DOHH2 (cell line): ENCODE data around the gene PHACTR1.

Source experiments
- EZH2phosphoT487 ChIP-seq: fragments of 200-600 bp; sonication (generic); IDR thresholded peaks from 2 replicates; pipeline ENCODE4 v1.6.1; 2017; ENCODE audit warnings: borderline replicate concordance, mild to moderate bottlenecking, antibody characterized with exemption, low read length, moderate library complexity, mixed read lengths
- TF ChIP-seq, protein P1 (sequence below): fragments of 200-600 bp; sonication (generic); IDR thresholded peaks from one replicate; pipeline ENCODE4 v1.5.1; 2014; ENCODE audit warnings: antibody characterized with exemption, mild to moderate bottlenecking, low read depth, low read length; ENCODE audit not compliant: poor library complexity, severe bottlenecking

- TF ChIP-seq, protein P1, sequence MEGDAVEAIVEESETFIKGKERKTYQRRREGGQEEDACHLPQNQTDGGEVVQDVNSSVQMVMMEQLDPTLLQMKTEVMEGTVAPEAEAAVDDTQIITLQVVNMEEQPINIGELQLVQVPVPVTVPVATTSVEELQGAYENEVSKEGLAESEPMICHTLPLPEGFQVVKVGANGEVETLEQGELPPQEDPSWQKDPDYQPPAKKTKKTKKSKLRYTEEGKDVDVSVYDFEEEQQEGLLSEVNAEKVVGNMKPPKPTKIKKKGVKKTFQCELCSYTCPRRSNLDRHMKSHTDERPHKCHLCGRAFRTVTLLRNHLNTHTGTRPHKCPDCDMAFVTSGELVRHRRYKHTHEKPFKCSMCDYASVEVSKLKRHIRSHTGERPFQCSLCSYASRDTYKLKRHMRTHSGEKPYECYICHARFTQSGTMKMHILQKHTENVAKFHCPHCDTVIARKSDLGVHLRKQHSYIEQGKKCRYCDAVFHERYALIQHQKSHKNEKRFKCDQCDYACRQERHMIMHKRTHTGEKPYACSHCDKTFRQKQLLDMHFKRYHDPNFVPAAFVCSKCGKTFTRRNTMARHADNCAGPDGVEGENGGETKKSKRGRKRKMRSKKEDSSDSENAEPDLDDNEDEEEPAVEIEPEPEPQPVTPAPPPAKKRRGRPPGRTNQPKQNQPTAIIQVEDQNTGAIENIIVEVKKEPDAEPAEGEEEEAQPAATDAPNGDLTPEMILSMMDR: no peak
- no peak for TF ChIP-seq EZH2phosphoT487
These were observed 170.6 kb downstream of the PHACTR1 start for GRCh38 chr6:12886961-12887775.
